HS-5 (cell line): Measurements from ENCODE around the gene TDRD10.

Source experiments
- DNase-seq: peaks from one replicate; pipeline ENCODE4 v3.0.0-alpha.2; 2012; ENCODE audit warnings: low read depth

TDRD10 gene

GRCh38 chr1:154553056-154554030 is 51.3 kb downstream of the TDRD10 start:
- DNase-seq, result no peak

GRCh38 chr1:154556422-154556821 is 54.4 kb downstream of the TDRD10 start:
- no peak for DNase-seq

- DNase-seq, result no peak
These were observed 55.4 kb downstream of the TDRD10 start for GRCh38 chr1:154557248-154557938.

- no peak for DNase-seq
These were observed 56.1 kb downstream of the TDRD10 start, which contains the start of gene UBE2Q1 for GRCh38 chr1:154557939-154558719. Gene UBE2Q1 (minus strand): TSS chr1:154558662. CDS start chr1:154558553, 109 bp downstream.

GRCh38 chr1:154558720-154559465 is 56.9 kb downstream of the TDRD10 start:
- peak; percentile 92 for DNase-seq

- peak; percentile 76 for DNase-seq
These were observed 57.5 kb downstream of the TDRD10 start for GRCh38 chr1:154559466-154560044.

- DNase-seq, result no peak
These were observed 63.9 kb downstream of the TDRD10 start for GRCh38 chr1:154565876-154566275.

GRCh38 chr1:154567386-154568156 is 65.6 kb downstream of the TDRD10 start, which contains the start of gene CHRNB2:
Gene CHRNB2 (plus strand): TSS chr1:154567778. CDS start chr1:154568045, 267 bp downstream.
- DNase-seq, result no peak

- no peak for DNase-seq
These were observed 66.3 kb downstream of the TDRD10 start for GRCh38 chr1:154568157-154568815.

GRCh38 chr1:154571244-154571963 is 69.4 kb downstream of the TDRD10 start:
- no peak for DNase-seq

- no peak for DNase-seq
These were observed 69.9 kb downstream of the TDRD10 start for GRCh38 chr1:154571964-154572288.

- no peak for DNase-seq
These were observed 70.6 kb downstream of the TDRD10 start for GRCh38 chr1:154572468-154573167.

- DNase-seq, result no peak
These were observed 71.1 kb downstream of the TDRD10 start for GRCh38 chr1:154573168-154573510.

- DNase-seq, result no peak
These were observed 72.7 kb downstream of the TDRD10 start for GRCh38 chr1:154574716-154575115.

GRCh38 chr1:154575147-154575927 is 73.3 kb downstream of the TDRD10 start:
- DNase-seq, result no peak

GRCh38 chr1:154575951-154576566 is 74.0 kb downstream of the TDRD10 start:
- no peak for DNase-seq

GRCh38 chr1:154577346-154578057 is 75.5 kb downstream of the TDRD10 start:
- DNase-seq, result no peak
